NCI-H1417 treated with DMSO at 0.1 percent for 48 hours (cell line): ENCODE data around the gene FCGR1A.
"Not testable (repeated sequence)": the region's sequence is repeated elsewhere in the genome, so short reads cannot be mapped to it uniquely, and the experiment has no call there.

Experiments
- DNase-seq: peaks from one replicate; lab custom pipeline; 2025; lab: John Stamatoyannopoulos, UW

FCGR1A gene

GRCh38 chr1:149833144-149833543 lies 50.6 kb downstream of the FCGR1A start:
- DNase-seq, result not testable (repeated sequence)

GRCh38 chr1:149841149-149841548 lies 58.7 kb downstream of the FCGR1A start:
- DNase-seq, result not testable (repeated sequence)
